T-helper 1 cell treated with Interleukin-12 subunit alpha and Interleukin-12 subunit beta and Interleukin-4 antibody, amounts not matched to agents 30 μg/mL and 1 μg/mL, for 36 hours (primary cell): ENCODE data around the gene POU6F2.

Experiments
- H3K27ac Mint-ChIP-seq: one replicate; pipeline ENCODE4 v1.8.0; 2021; ENCODE audit warnings: mild to moderate bottlenecking, mixed read lengths
- H3K27me3 Mint-ChIP-seq: one replicate; pipeline ENCODE4 v1.8.0; 2021; ENCODE audit warnings: low read depth, mixed read lengths
- H3K36me3 Mint-ChIP-seq: one replicate; pipeline ENCODE4 v1.8.0; 2021; ENCODE audit warnings: low read depth, mixed read lengths
- H3K4me1 Mint-ChIP-seq: one replicate; pipeline ENCODE4 v1.8.0; 2021; ENCODE audit warnings: low read depth, mixed read lengths
- H3K4me3 Mint-ChIP-seq: one replicate; pipeline ENCODE4 v1.8.0; 2021; ENCODE audit warnings: mild to moderate bottlenecking, moderate library complexity, mixed read lengths
- H3K9me3 Mint-ChIP-seq: one replicate; pipeline ENCODE4 v1.8.0; 2021; ENCODE audit warnings: mixed read lengths

The POU6F2 gene

GRCh38 chr7:39336442-39336841 is 358.7 kb downstream of the POU6F2 start:
- H3K27ac Mint-ChIP-seq: no peak overlapping the region
- H3K9me3 Mint-ChIP-seq: no peaks in the 10 kb centered on the region
- H3K27me3 Mint-ChIP-seq: peaks cover 7% of the 10 kb centered on the region
- no peaks in the 10 kb centered on the region for H3K4me1 Mint-ChIP-seq
- no peaks in the 10 kb centered on the region for H3K36me3 Mint-ChIP-seq
- H3K4me3 Mint-ChIP-seq: no peak overlapping the region

GRCh38 chr7:39338716-39339115 is 361.0 kb downstream of the POU6F2 start:
- H3K9me3 Mint-ChIP-seq: no peaks in the 10 kb centered on the region
- H3K27ac Mint-ChIP-seq: no peak overlapping the region
- peaks cover 7% of the 10 kb centered on the region for H3K27me3 Mint-ChIP-seq
- H3K4me3 Mint-ChIP-seq: no peak overlapping the region
- H3K4me1 Mint-ChIP-seq: no peaks in the 10 kb centered on the region
- no peaks in the 10 kb centered on the region for H3K36me3 Mint-ChIP-seq

GRCh38 chr7:39339591-39339990 is 361.9 kb downstream of the POU6F2 start:
- Mint-ChIP-seq H3K27me3 (peaks cover 7% of the 10 kb centered on the region), H3K36me3 (no peaks in the 10 kb centered on the region), H3K4me1 (no peaks in the 10 kb centered on the region), H3K27ac (no peak overlapping the region), H3K9me3 (no peaks in the 10 kb centered on the region), H3K4me3 (no peak overlapping the region)

GRCh38 chr7:39341083-39341482 is 363.4 kb downstream of the POU6F2 start:
- no peak overlapping the region for H3K27ac Mint-ChIP-seq
- H3K9me3 Mint-ChIP-seq: no peaks in the 10 kb centered on the region
- H3K4me1 Mint-ChIP-seq: no peaks in the 10 kb centered on the region
- no peak overlapping the region for H3K4me3 Mint-ChIP-seq
- H3K36me3 Mint-ChIP-seq: no peaks in the 10 kb centered on the region
- H3K27me3 Mint-ChIP-seq: peaks cover 10% of the 10 kb centered on the region

GRCh38 chr7:39342763-39343162 is 365.1 kb downstream of the POU6F2 start:
- H3K27ac Mint-ChIP-seq: no peak overlapping the region
- H3K9me3 Mint-ChIP-seq: no peaks in the 10 kb centered on the region
- peaks cover 10% of the 10 kb centered on the region for H3K27me3 Mint-ChIP-seq
- H3K36me3 Mint-ChIP-seq: no peaks in the 10 kb centered on the region
- no peaks in the 10 kb centered on the region for H3K4me1 Mint-ChIP-seq
- no peak overlapping the region for H3K4me3 Mint-ChIP-seq

- Mint-ChIP-seq H3K27me3 (peaks cover 7% of the 10 kb centered on the region), H3K4me1 (no peaks in the 10 kb centered on the region), H3K36me3 (no peaks in the 10 kb centered on the region), H3K9me3 (no peaks in the 10 kb centered on the region), H3K27ac (no peak overlapping the region), H3K4me3 (no peak overlapping the region)
Measured at GRCh38 chr7:39349452-39350123, 371.9 kb downstream of the POU6F2 start.

GRCh38 chr7:39353615-39354376 is 376.1 kb downstream of the POU6F2 start:
- no peaks in the 10 kb centered on the region for H3K36me3 Mint-ChIP-seq
- H3K9me3 Mint-ChIP-seq: no peaks in the 10 kb centered on the region
- peaks cover 4% of the 10 kb centered on the region for H3K4me1 Mint-ChIP-seq
- H3K27ac Mint-ChIP-seq: no peak overlapping the region
- no peak overlapping the region for H3K4me3 Mint-ChIP-seq
- peaks cover under 1% of the 10 kb centered on the region for H3K27me3 Mint-ChIP-seq

- Mint-ChIP-seq H3K27me3 (peaks cover 4% of the 10 kb centered on the region), H3K9me3 (no peaks in the 10 kb centered on the region), H3K4me3 (no peak overlapping the region), H3K4me1 (peaks cover 4% of the 10 kb centered on the region), H3K27ac (no peak overlapping the region), H3K36me3 (no peaks in the 10 kb centered on the region)
Measured at GRCh38 chr7:39355664-39356063, 378.0 kb downstream of the POU6F2 start.

- Mint-ChIP-seq H3K4me1 (peaks cover 4% of the 10 kb centered on the region), H3K27ac (peak overlapping the region; percentile 18), H3K36me3 (no peaks in the 10 kb centered on the region), H3K4me3 (no peak overlapping the region), H3K27me3 (peaks cover 4% of the 10 kb centered on the region), H3K9me3 (no peaks in the 10 kb centered on the region)
Measured at GRCh38 chr7:39356172-39356925, 378.6 kb downstream of the POU6F2 start.

- Mint-ChIP-seq H3K4me1 (peaks cover 4% of the 10 kb centered on the region), H3K9me3 (no peaks in the 10 kb centered on the region), H3K36me3 (no peaks in the 10 kb centered on the region), H3K27me3 (peaks cover 7% of the 10 kb centered on the region), H3K27ac (no peak overlapping the region), H3K4me3 (no peak overlapping the region)
Measured at GRCh38 chr7:39357648-39358047, 379.9 kb downstream of the POU6F2 start.

- H3K36me3 Mint-ChIP-seq: no peaks in the 10 kb centered on the region
- H3K27ac Mint-ChIP-seq: no peak overlapping the region
- H3K4me3 Mint-ChIP-seq: no peak overlapping the region
- H3K4me1 Mint-ChIP-seq: peaks cover 4% of the 10 kb centered on the region
- no peaks in the 10 kb centered on the region for H3K9me3 Mint-ChIP-seq
- H3K27me3 Mint-ChIP-seq: peaks cover 11% of the 10 kb centered on the region
Measured at GRCh38 chr7:39360038-39360437, 382.3 kb downstream of the POU6F2 start.

- Mint-ChIP-seq H3K27me3 (peaks cover 11% of the 10 kb centered on the region), H3K27ac (no peak overlapping the region), H3K4me1 (peaks cover 4% of the 10 kb centered on the region), H3K9me3 (no peaks in the 10 kb centered on the region), H3K36me3 (no peaks in the 10 kb centered on the region), H3K4me3 (no peak overlapping the region)
Measured at GRCh38 chr7:39360766-39361165, 383.1 kb downstream of the POU6F2 start.

- Mint-ChIP-seq H3K27me3 (peaks cover 7% of the 10 kb centered on the region), H3K27ac (no peak overlapping the region), H3K36me3 (no peaks in the 10 kb centered on the region), H3K9me3 (no peaks in the 10 kb centered on the region), H3K4me1 (no peaks in the 10 kb centered on the region), H3K4me3 (no peak overlapping the region)
Measured at GRCh38 chr7:39365751-39366295, 388.1 kb downstream of the POU6F2 start.

GRCh38 chr7:39367451-39367850 is 389.7 kb downstream of the POU6F2 start:
- H3K9me3 Mint-ChIP-seq: no peaks in the 10 kb centered on the region
- H3K27ac Mint-ChIP-seq: no peak overlapping the region
- no peaks in the 10 kb centered on the region for H3K4me1 Mint-ChIP-seq
- no peaks in the 10 kb centered on the region for H3K36me3 Mint-ChIP-seq
- H3K4me3 Mint-ChIP-seq: no peak overlapping the region
- peaks cover 6% of the 10 kb centered on the region for H3K27me3 Mint-ChIP-seq
